Bone marrow (tissue), 2 donors: Measurements from ENCODE around the gene SLC25A29.

ENCODE experiments used
- DNase-seq, 2 donors: peaks; one replicate each; lab custom pipeline; 2025; lab: John Stamatoyannopoulos, UW

SLC25A29 gene

GRCh38 chr14:100281286-100282082 lies 24.8 kb downstream of the SLC25A29 start:
- no peak for DNase-seq

- DNase-seq = no peak
Measured at GRCh38 chr14:100279563-100279962, 26.7 kb downstream of the SLC25A29 start.

- no peak for DNase-seq
Measured at GRCh38 chr14:100279133-100279532, 27.1 kb downstream of the SLC25A29 start.

DNA sequence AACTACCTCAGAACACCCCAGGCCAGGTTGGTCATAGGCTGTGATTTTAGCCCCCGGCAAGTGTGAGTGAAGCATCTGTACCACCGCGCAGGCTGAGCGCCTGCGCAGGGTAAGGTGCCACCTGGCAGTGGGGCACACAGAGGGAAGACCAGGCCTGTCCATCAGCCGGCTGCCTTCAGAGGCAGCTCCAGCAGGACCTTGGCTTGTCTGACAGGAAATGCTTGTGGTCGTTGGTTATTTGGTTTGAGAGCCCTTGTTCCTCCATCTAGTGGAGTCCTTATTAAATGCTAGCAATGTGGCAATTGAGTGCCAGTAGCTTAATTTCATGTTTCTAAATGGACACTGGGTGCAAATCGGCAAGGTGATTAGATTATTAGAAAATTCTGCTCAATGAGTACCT lies 27.5 kb downstream of the SLC25A29 start:
- DNase-seq = no peak

GRCh38 chr14:100275214-100275613 lies 31.0 kb downstream of the SLC25A29 start:
- no peak for DNase-seq

GRCh38 chr14:100274250-100274649 lies 32.0 kb downstream of the SLC25A29 start:
- DNase-seq = no peak

DNA sequence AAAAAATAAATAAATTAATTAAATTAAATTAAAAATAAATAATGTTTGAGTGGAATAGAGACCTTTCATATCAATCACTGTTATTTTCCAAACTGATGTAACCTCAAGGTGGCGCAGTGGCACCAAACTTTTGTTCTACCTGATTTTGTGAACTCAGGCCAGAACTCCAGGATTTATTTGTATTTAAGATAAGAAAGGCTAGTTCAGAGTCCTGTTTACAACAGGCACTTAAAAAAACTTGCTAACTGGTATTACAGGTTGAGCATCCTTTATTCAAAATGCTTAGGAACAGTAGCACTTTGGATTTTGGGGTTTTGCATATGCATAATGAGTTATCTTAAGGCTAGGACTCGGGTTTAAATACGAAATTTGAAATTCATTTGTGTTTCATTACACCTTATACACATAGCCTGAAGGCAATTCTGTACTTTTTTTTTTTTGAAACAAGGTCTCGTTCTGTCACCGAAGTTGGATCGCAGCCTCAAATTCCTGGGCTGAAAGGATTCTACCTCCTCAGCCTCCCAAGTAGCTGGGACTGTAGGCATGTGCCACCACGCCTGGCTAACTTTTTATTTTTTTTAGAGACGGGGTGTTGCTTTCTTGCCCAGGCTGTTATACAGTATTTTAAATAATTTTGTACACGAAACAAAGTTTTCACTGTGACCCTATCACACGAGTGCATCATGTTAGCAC lies 34.9 kb downstream of the SLC25A29 start:
- DNase-seq = no peak

GRCh38 chr14:100268591-100269207 lies 37.5 kb downstream of the SLC25A29 start:
- no peak for DNase-seq

- DNase-seq = no peak
Measured at GRCh38 chr14:100267990-100268389, 38.3 kb downstream of the SLC25A29 start.

GRCh38 chr14:100263141-100263540 lies 43.1 kb downstream of the SLC25A29 start:
- DNase-seq = no peak

GRCh38 chr14:100262545-100262944 lies 43.7 kb downstream of the SLC25A29 start:
- no peak for DNase-seq

- no peak for DNase-seq
Measured at GRCh38 chr14:100261621-100262020, 44.6 kb downstream of the SLC25A29 start.

- DNase-seq = no peak
Measured at GRCh38 chr14:100256339-100256895, 49.8 kb downstream of the SLC25A29 start.

- no peak for DNase-seq
Measured at GRCh38 chr14:100252684-100253083, 53.6 kb downstream of the SLC25A29 start.

DNA sequence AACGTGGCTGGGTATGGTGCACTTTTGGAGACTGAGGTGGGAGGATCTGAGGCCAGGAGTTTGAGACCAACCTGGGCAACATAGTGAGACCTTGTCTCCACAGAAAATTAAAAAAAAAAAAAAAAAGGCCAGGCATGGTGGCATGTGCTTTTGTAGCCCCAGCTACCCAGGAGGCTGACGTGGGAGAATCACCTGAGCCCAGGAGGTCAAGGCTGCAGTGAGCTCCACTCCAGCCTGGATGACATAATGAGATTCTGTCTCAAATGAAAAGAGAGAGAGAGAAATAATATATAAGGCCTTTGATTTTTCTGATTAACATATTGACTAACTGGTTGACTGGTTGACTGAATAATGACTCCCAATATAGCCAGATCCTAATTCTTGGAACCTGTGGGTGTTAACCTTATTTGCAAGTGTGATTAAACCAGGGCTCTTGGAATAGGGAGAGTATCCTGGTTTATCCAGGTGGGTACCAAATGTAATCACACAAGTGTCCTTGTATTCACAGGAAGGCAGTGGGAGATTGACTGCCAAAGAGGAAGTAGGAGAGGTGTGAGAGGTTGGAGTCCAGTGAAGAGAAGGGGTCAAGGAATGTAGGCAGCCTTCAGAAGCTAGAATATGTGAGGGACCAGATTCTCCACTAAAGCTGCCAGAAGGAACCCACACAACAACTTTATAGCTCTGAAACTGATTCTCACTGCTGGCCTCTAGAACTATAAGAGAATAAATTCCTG lies 55.3 kb downstream of the SLC25A29 start:
- DNase-seq = no peak

- peak in 1 of 2 donors; percentile 30 for DNase-seq
Measured at GRCh38 chr14:100246809-100247428, 59.3 kb downstream of the SLC25A29 start.

DNA sequence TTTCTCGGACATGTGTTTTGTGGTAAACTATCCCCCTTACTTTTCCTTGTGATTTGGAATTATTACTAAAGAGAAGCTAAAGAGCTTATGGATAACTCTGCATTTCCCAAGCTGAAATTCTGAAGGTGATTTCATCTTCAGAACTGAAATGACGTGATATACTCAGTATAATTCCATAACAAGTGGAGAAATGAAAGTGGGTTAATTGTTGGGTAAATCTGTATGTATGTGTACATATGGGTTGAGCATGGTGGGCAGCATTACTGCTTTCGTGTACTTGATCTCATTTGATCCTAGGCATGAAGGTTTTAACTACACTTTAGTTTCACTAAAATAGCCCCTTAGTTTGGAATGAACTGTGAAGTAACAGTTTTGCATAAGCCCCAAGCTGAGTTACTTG lies 63.2 kb downstream of the SLC25A29 start:
- DNase-seq = no peak

GRCh38 chr14:100241279-100241678 lies 65.0 kb downstream of the SLC25A29 start:
- DNase-seq = no peak
